WTC11 (cell line): ENCODE results near the gene CEACAM3. TPM values are rescaled to one million over a fixed set of nuclear protein-coding genes. Genes with fewer than 3 reads are reported as not detected.
A peak's percentile ranks its signal among the peaks of the same experiment; 100 is the strongest.

Source experiments
- ATAC-seq: fragments of 200-7000 bp; cut with Tn5 transposase; 2 replicates; pipeline ENCODE4 v1.10.0; 2021; ENCODE audit warnings: mild to moderate bottlenecking, moderate library complexity
- CTCF ChIA-PET: fragments of 300-600 bp; sonication (Branson Sonifier 250); formaldehyde crosslinking; loops from one replicate; lab custom pipeline; 2021; ENCODE audit warnings: antibody characterized with exemption; lab: Charles Lee
- POLR2A ChIA-PET: fragments of 350-600 bp; sonication (Branson Sonifier 250); formaldehyde crosslinking; loops from one replicate; lab custom pipeline; 2021; ENCODE audit warnings: antibody characterized with exemption; lab: Charles Lee
- DNase-seq: peaks from one replicate; pipeline ENCODE4 v3.0.0; 2021; ENCODE audit warnings: low spot score
- H3K27ac Mint-ChIP-seq: 2 replicates; pipeline ENCODE4 v1.8.0; 2021; ENCODE audit warnings: mixed read lengths
- H3K27me3 Mint-ChIP-seq: 2 replicates; pipeline ENCODE4 v1.8.0; 2021; ENCODE audit warnings: low read depth, mild to moderate bottlenecking, moderate library complexity, mixed read lengths
- H3K36me3 Mint-ChIP-seq: 2 replicates; pipeline ENCODE4 v1.8.0; 2021; ENCODE audit warnings: mixed read lengths
- H3K4me1 Mint-ChIP-seq: 2 replicates; pipeline ENCODE4 v1.8.0; 2022; ENCODE audit warnings: mixed read lengths
- H3K4me3 Mint-ChIP-seq: 2 replicates; pipeline ENCODE4 v1.8.0; 2021; ENCODE audit warnings: mild to moderate bottlenecking, moderate library complexity, mixed read lengths
- H3K9me3 Mint-ChIP-seq: 2 replicates; pipeline ENCODE4 v1.8.0; 2021; ENCODE audit warnings: mixed read lengths
- AR ChIP-seq: fragments of 250-450 bp; sonication (Bioruptor Pico); IDR thresholded peaks from 2 replicates; pipeline ENCODE4 v1.9.0; 2021; ENCODE audit warnings: mild to moderate bottlenecking
- FOXJ3 ChIP-seq: sonication (generic); formaldehyde crosslinking; IDR thresholded peaks from 2 replicates; pipeline ENCODE4 v1.9.0; 2021; ENCODE audit warnings: missing genetic modification reagents, mild to moderate bottlenecking, borderline replicate concordance
- FOXP4 ChIP-seq: sonication (generic); formaldehyde crosslinking; IDR thresholded peaks from 2 replicates; pipeline ENCODE4 v1.8.0; 2022; ENCODE audit warnings: mild to moderate bottlenecking, missing genetic modification reagents
- GABPB1 ChIP-seq: sonication (generic); formaldehyde crosslinking; IDR thresholded peaks from 2 replicates; pipeline ENCODE4 v1.8.1; 2023; ENCODE audit warnings: mild to moderate bottlenecking, missing genetic modification reagents
- HMGA2 ChIP-seq: fragments of 250-450 bp; sonication (Bioruptor Pico); IDR thresholded peaks from 2 replicates; pipeline ENCODE4 v1.4.0; 2021; ENCODE audit warnings: mild to moderate bottlenecking, moderate library complexity
- JUN ChIP-seq: sonication (generic); formaldehyde crosslinking; IDR thresholded peaks from 2 replicates; pipeline ENCODE4 v1.8.0; 2023; ENCODE audit warnings: mild to moderate bottlenecking, missing genetic modification reagents
- OVOL2 ChIP-seq: fragments of 250-450 bp; sonication (Bioruptor Pico); IDR thresholded peaks from 2 replicates; pipeline ENCODE4 v1.9.0; 2021; ENCODE audit warnings: mild to moderate bottlenecking, borderline replicate concordance
- PREB ChIP-seq: sonication (generic); formaldehyde crosslinking; IDR thresholded peaks from 2 replicates; pipeline ENCODE4 v1.8.1; 2022; ENCODE audit warnings: mild to moderate bottlenecking, missing genetic modification reagents, moderate library complexity, borderline replicate concordance
- RELA ChIP-seq: sonication (generic); formaldehyde crosslinking; IDR thresholded peaks from 2 replicates; pipeline ENCODE4 v1.8.1; 2022; ENCODE audit warnings: missing genetic modification reagents, mild to moderate bottlenecking, borderline replicate concordance
- TCF7 ChIP-seq: sonication (generic); formaldehyde crosslinking; IDR thresholded peaks from 2 replicates; pipeline ENCODE4 v1.8.0; 2022; ENCODE audit warnings: mild to moderate bottlenecking, low read depth, missing genetic modification reagents, moderate library complexity
- USF2 ChIP-seq: sonication (generic); formaldehyde crosslinking; IDR thresholded peaks from 2 replicates; pipeline ENCODE4 v1.8.1; 2023; ENCODE audit warnings: mild to moderate bottlenecking, missing genetic modification reagents, moderate library complexity
- ZNF263 ChIP-seq: sonication (generic); formaldehyde crosslinking; IDR thresholded peaks from 2 replicates; pipeline ENCODE4 v1.8.1; 2022; ENCODE audit warnings: low read depth, mild to moderate bottlenecking, moderate library complexity, missing genetic modification reagents
- ZNF281 ChIP-seq: sonication (generic); formaldehyde crosslinking; IDR thresholded peaks from 2 replicates; pipeline ENCODE4 v1.8.0; 2023; ENCODE audit warnings: mild to moderate bottlenecking, missing genetic modification reagents
- ZNF396 ChIP-seq: fragments of 250-450 bp; sonication (Bioruptor Pico); IDR thresholded peaks from 2 replicates; pipeline ENCODE4 v1.8.0; 2021; ENCODE audit warnings: mild to moderate bottlenecking, moderate library complexity, borderline replicate concordance
- ZNF532 ChIP-seq: fragments of 250-450 bp; sonication (Bioruptor Pico); IDR thresholded peaks from 2 replicates; pipeline ENCODE4 v1.9.0; 2021; ENCODE audit warnings: mild to moderate bottlenecking, borderline replicate concordance
- ZSCAN18 ChIP-seq: fragments of 250-450 bp; sonication (Bioruptor Pico); IDR thresholded peaks from 2 replicates; pipeline ENCODE4 v2.1.2; 2022; ENCODE audit warnings: mild to moderate bottlenecking, moderate library complexity
- total RNA-seq: library from RNA; stranded (reverse); gene quantifications from 3 replicates; pipeline ENCODE4 v1.2.3, GENCODE V29; 2021

Gene CEACAM3
- total RNA-seq, 1 experiment from 2014 or later = not detected

GRCh38 chr19:41755328-41755913 is 41.0 kb upstream of the CEACAM3 start, which contains the start of gene CEACAM6 (continued):
- TF ChIP-seq FOXJ3 (CRISPR knock-in tag) = no peak
- no peak for TF ChIP-seq OVOL2 (CRISPR knock-in tag)
- TF ChIP-seq USF2 = peak; percentile 62
- no peak for TF ChIP-seq HMGA2 (CRISPR knock-in tag)
- TF ChIP-seq ZNF263 (CRISPR knock-in tag) = peak; percentile 59; the same call in 1 of the 2 replicates
- no peak for TF ChIP-seq ZNF396
- TF ChIP-seq, all 79 proteins: peak for 3

GRCh38 chr19:41758846-41759245 is 37.5 kb upstream of the CEACAM3 start:
- Mint-ChIP-seq H3K4me3 (no peak overlapping the region), H3K27ac (no peak overlapping the region), H3K27me3 (peaks cover 25% of the 10 kb centered on the region), H3K4me1 (peaks cover under 1% of the 10 kb centered on the region; the same call in 1 of the 2 replicates), H3K9me3 (no peaks in the 10 kb centered on the region), H3K36me3 (no peaks in the 10 kb centered on the region)
- ChIA-PET CTCF (interaction anchor here (1.2 kb wide), 1 partner anchor 57 kb away, joined by 4 read pairs; no protein-coding TSS in a partner anchor), POLR2A (no interaction called here)
- ATAC-seq (no peak), DNase-seq (no peak)
- TF ChIP-seq ZSCAN18 (CRISPR knock-in tag) (no peak), GABPB1 (CRISPR knock-in tag) (no peak), JUN (CRISPR knock-in tag) (no peak), FOXP4 (CRISPR knock-in tag) (no peak), OVOL2 (CRISPR knock-in tag) (no peak), PREB (CRISPR knock-in tag) (no peak), TCF7 (CRISPR knock-in tag) (no peak), AR (CRISPR knock-in tag) (no peak), ZNF281 (no peak), ZNF532 (CRISPR knock-in tag) (no peak), RELA (no peak)
